Astrocyte (in vitro differentiated cells and primary cell): Measurements from ENCODE around the gene ASXL1.

Experiments used
- CTCF ChIP-seq: IDR thresholded peaks from 2 replicates; pipeline ENCODE4 v1.5.1; 2011; ENCODE audit warnings: low read depth, mild to moderate bottlenecking, inconsistent platforms, low read length, moderate library complexity; ENCODE audit not compliant: insufficient read depth
- EZH2 ChIP-seq: IDR thresholded peaks from 2 replicates; pipeline ENCODE4 v1.6.1; 2012; ENCODE audit warnings: mild to moderate bottlenecking, low read length, inconsistent platforms; ENCODE audit not compliant: insufficient read depth

DNA sequence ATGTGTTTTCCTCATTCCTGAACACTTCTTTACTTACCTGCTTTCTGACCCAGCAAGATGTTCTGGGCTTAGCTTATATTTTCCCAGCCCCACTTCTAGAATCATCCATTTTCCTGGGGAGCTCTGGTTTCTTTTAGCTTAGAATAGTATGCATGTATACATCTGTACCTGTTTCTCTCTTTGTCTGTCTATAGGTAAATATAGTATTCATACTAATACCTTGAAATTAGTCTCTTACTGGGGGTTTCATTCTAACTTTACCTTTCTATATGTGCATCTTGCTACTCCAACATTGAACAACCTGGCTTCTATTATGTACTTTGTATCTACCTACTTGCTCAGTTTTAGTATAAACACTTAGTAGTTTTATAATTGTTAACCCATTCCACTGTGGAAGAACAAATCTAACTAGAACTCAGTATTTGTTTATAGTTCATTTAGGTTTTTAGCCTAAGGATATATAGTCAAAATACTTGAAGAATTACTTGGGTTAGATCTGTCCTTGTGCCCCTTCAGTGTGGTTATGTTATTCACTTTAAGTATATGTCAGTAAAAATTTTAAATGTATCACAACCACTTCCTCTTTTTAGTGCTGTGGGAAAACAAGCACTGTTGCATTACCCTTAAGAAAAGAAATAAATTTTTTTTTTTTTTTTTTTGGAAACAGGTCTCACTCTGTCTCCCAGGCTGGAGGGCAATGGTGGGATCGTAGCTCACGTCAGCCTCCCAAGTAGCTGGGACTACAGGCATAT lies 54.0 kb downstream of the ASXL1 start:
- TF ChIP-seq CTCF (no peak), EZH2 (no peak)
